OCI-LY1 (cell line): ENCODE results near the gene PROZ.

Experiments used
- H2AFZ ChIP-seq: fragments of 200-600 bp; sonication (generic), shearing (Covaris generic); 2 replicates; pipeline ENCODE4 v1.6.0; 2014; ENCODE audit warnings: antibody characterized with exemption, mild to moderate bottlenecking, low read length
- H3F3A ChIP-seq: fragments of 200-600 bp; sonication (generic), shearing (Covaris generic); 2 replicates; pipeline ENCODE4 v1.6.0; 2014; ENCODE audit warnings: mild to moderate bottlenecking, antibody characterized with exemption, low read length, moderate library complexity; ENCODE audit not compliant: insufficient read depth
- H3K27ac ChIP-seq: fragments of 200-600 bp; sonication (generic); 2 replicates; pipeline ENCODE4 v1.5.1; 2014; ENCODE audit warnings: low read length, mixed run types, mild to moderate bottlenecking, low read depth; ENCODE audit not compliant: poor library complexity, severe bottlenecking
- H3K27me3 ChIP-seq: fragments of 200-600 bp; sonication (generic); 2 replicates; pipeline ENCODE4 v1.6.0; 2014; ENCODE audit warnings: antibody characterized with exemption, mild to moderate bottlenecking, low read length, moderate library complexity; ENCODE audit not compliant: insufficient read depth
- H3K36me3 ChIP-seq: fragments of 200-600 bp; sonication (generic); 2 replicates; pipeline ENCODE4 v1.6.1; 2014; ENCODE audit warnings: mild to moderate bottlenecking, antibody characterized with exemption, low read length, moderate library complexity, mixed read lengths; ENCODE audit not compliant: insufficient read depth
- H3K4me1 ChIP-seq: fragments of 200-600 bp; sonication (generic); 2 replicates; pipeline ENCODE4 v1.5.1; 2014; ENCODE audit warnings: mild to moderate bottlenecking, low read length, moderate library complexity; ENCODE audit not compliant: insufficient read depth, severe bottlenecking
- H3K4me2 ChIP-seq: fragments of 200-600 bp; sonication (generic), shearing (Covaris generic); 2 replicates; pipeline ENCODE4 v1.6.1; 2014; ENCODE audit warnings: low read length
- H3K4me3 ChIP-seq: fragments of 200-600 bp; sonication (generic); 2 replicates; pipeline ENCODE4 v1.5.1; 2014; ENCODE audit warnings: low read length, low read depth, mild to moderate bottlenecking, mixed read lengths; ENCODE audit not compliant: poor library complexity, severe bottlenecking
- H3K79me2 ChIP-seq: fragments of 200-600 bp; shearing (Covaris generic); 2 replicates; pipeline ENCODE4 v1.6.1; 2016; ENCODE audit warnings: mixed run types, low read length, mixed read lengths; ENCODE audit not compliant: insufficient read depth
- H3K9ac ChIP-seq: fragments of 200-600 bp; sonication (generic), shearing (Covaris generic); 2 replicates; pipeline ENCODE4 v1.6.1; 2014; ENCODE audit warnings: mild to moderate bottlenecking, low read length, mixed read lengths
- H3K9me2 ChIP-seq: fragments of 200-600 bp; sonication (generic), shearing (Covaris generic); 2 replicates; pipeline ENCODE4 v1.6.1; 2014; ENCODE audit warnings: low read depth, mild to moderate bottlenecking, low read length, mixed read lengths
- H3K9me3 ChIP-seq: fragments of 200-600 bp; shearing (Covaris generic); 2 replicates; pipeline ENCODE4 v1.6.1; 2014; ENCODE audit warnings: low read length, mixed read lengths
- H4K20me1 ChIP-seq: fragments of 200-600 bp; sonication (generic), shearing (Covaris generic); 2 replicates; pipeline ENCODE4 v1.6.0; 2016; ENCODE audit warnings: mild to moderate bottlenecking, low read length; ENCODE audit not compliant: insufficient read depth
- EZH2 ChIP-seq: fragments of 200-600 bp; sonication (generic), shearing (Covaris generic); IDR thresholded peaks from 2 replicates; pipeline ENCODE4 v1.8.0; 2017; ENCODE audit warnings: borderline replicate concordance, mixed run types, mild to moderate bottlenecking, antibody characterized with exemption, low read length, moderate library complexity, mixed read lengths
- TF ChIP-seq, protein P1 (sequence below): fragments of 200-600 bp; sonication (generic), shearing (Covaris generic); IDR thresholded peaks from 2 replicates; pipeline ENCODE4 v1.5.1; 2017; ENCODE audit warnings: mild to moderate bottlenecking, antibody characterized with exemption, low read length, moderate library complexity, mixed read lengths

Gene PROZ, protein sequence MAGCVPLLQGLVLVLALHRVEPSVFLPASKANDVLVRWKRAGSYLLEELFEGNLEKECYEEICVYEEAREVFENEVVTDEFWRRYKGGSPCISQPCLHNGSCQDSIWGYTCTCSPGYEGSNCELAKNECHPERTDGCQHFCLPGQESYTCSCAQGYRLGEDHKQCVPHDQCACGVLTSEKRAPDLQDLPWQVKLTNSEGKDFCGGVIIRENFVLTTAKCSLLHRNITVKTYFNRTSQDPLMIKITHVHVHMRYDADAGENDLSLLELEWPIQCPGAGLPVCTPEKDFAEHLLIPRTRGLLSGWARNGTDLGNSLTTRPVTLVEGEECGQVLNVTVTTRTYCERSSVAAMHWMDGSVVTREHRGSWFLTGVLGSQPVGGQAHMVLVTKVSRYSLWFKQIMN

DNA sequence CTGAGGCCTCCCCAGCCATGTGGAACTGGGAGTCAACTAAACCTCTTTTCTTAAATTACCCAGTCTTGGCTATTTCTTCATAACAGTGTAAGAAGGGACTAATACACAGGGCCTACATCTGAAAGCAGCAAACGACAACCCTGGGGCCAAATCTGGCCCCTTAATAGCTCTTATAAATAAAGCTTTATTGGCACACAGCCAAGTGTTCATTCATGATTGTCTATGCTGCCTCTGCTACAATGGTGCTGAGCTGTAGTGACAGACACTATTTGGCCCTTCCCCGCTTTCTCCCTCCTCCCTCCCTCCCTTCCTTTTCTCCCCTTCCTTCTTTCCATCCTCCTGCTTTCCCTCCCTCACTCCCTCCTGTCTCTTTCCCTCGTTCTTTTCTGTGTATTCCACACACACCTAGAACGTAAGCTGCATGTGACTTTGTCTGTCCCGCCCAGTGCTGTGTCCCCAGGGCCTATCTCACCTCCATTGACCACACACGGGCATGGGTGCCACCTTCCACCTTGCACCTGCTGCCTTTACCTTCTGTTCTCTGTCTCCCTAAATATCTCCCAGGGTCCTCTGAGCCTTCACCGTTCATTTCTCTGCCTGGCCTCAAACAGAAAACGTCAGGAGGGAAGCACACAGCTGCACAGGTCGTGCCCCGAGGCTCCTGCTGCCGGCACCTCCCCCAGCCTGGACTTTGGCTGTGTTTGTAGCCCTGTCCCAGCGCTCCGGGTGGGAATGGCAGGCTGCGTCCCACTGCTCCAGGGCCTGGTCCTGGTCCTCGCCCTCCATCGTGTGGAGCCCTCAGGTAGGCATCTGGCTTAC, at the start of gene PROZ:
Gene PROZ, plus strand, starts transcription at position 720 of the 819 bp plus-strand sequence. Its CDS starts 13 bp downstream, at position 733.
- Histone ChIP-seq H3K9me3 (peaks cover 8% of the 10 kb centered on the region), H3K36me3 (peaks cover 5% of the 10 kb centered on the region; the same call in 1 of the 2 replicates), H3K4me3 (no peak within 1 kb of the TSS), H3K9me2 (no peaks in the 10 kb centered on the region), H4K20me1 (no peaks in the 10 kb centered on the region), H2AFZ (no peak within 1 kb of the TSS), H3K9ac (no peak within 1 kb of the TSS), H3K4me1 (peaks cover 12% of the 10 kb centered on the region), H3K27ac (no peak within 1 kb of the TSS), H3K27me3 (peaks cover 22% of the 10 kb centered on the region; the same call in 1 of the 2 replicates), H3K4me2 (no peak within 1 kb of the TSS), H3F3A (no peaks in the 10 kb centered on the region), H3K79me2 (no peaks in the 10 kb centered on the region)
- TF ChIP-seq EZH2 = no peak
- TF ChIP-seq, protein P1, sequence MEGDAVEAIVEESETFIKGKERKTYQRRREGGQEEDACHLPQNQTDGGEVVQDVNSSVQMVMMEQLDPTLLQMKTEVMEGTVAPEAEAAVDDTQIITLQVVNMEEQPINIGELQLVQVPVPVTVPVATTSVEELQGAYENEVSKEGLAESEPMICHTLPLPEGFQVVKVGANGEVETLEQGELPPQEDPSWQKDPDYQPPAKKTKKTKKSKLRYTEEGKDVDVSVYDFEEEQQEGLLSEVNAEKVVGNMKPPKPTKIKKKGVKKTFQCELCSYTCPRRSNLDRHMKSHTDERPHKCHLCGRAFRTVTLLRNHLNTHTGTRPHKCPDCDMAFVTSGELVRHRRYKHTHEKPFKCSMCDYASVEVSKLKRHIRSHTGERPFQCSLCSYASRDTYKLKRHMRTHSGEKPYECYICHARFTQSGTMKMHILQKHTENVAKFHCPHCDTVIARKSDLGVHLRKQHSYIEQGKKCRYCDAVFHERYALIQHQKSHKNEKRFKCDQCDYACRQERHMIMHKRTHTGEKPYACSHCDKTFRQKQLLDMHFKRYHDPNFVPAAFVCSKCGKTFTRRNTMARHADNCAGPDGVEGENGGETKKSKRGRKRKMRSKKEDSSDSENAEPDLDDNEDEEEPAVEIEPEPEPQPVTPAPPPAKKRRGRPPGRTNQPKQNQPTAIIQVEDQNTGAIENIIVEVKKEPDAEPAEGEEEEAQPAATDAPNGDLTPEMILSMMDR = no peak

DNA sequence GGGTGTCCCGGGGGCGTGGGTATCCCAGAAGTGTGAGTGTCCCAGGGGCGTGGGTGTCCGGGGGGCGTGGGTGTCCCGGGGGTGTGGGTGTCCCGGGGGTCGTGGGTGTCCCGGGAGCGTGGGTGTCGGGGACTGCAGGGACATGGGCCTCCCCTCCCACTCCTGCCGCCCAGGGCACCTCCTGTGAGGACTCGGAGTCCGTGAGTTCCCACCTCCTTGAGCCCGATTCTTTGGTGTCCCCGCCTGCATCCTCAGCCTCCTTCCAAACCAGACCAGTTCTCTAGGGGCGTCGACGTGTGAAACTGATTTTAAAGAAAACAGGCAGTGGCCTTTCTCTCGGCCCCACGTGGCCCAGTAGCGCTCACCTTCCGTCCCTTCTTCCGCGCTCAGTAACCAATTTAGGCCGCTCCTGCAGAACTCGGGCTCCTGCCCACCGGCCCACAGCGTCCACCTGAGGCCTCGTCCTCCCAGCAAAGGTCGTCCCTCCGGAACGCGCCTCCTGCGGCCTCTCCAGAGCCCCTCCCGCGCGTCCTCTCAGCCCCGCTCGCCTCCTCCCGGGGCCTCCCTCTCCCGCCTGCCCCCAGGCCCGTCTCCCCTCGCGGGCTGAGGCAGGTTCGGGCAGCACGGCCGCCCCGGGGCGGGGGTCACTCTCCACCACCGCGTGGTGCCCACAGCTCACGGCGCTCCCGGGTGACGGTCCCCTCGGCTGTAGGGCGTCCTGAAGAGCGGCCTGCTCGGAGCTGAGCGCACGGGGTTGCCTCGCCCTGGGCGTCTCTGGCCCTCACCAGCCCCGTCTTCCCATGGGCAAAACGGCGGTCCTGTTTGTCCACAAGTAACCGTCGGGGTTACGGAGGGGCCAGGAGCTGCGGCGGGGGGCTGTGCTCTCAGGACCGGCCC, 49.0 kb upstream of the PROZ start:
- H3K27me3 ChIP-seq = no peaks in the 10 kb centered on the region
- no peaks in the 10 kb centered on the region for H3K9me2 ChIP-seq
- H3K9me3 ChIP-seq = no peaks in the 10 kb centered on the region
- no peaks in the 10 kb centered on the region for H3K4me1 ChIP-seq
- no peak overlapping the region for H3K4me3 ChIP-seq
- H3K9ac ChIP-seq = no peak overlapping the region
- no peaks in the 10 kb centered on the region for H3F3A ChIP-seq
- H4K20me1 ChIP-seq = no peaks in the 10 kb centered on the region
- H3K36me3 ChIP-seq = no peaks in the 10 kb centered on the region
- no peak overlapping the region for H3K27ac ChIP-seq
- no peaks in the 10 kb centered on the region for H3K79me2 ChIP-seq
- no peak overlapping the region for H2AFZ ChIP-seq
- H3K4me2 ChIP-seq = no peak overlapping the region
- TF ChIP-seq EZH2 = no peak
- TF ChIP-seq, protein P1 = no peak
